Fibroblast of villous mesenchyme (primary cell): ENCODE results near the gene TIPRL. TPM values are rescaled to one million over a fixed set of nuclear protein-coding genes. Genes with fewer than 3 reads are reported as not detected.

Source experiments
- DNase-seq: peaks from one replicate; pipeline ENCODE4 v3.0.0-alpha.2; 2010; ENCODE audit warnings: low read depth
- H3K4me3 ChIP-seq: 2 replicates; pipeline ENCODE4 v1.5.1; 2011; ENCODE audit warnings: low read depth, mild to moderate bottlenecking, low read length
- CTCF ChIP-seq: IDR thresholded peaks from 2 replicates; pipeline ENCODE4 v1.5.1; 2012; ENCODE audit warnings: low read depth, mild to moderate bottlenecking, low read length; ENCODE audit not compliant: insufficient read depth
- total RNA-seq: library from RNA; depleted of rRNA; stranded (reverse); fragments of >200 nt; gene quantifications from 2 replicates; pipeline ENCODE4 v1.2.3, GENCODE V29; 2012

The TIPRL gene
- total RNA-seq, 1 donor = 45.3 TPM

DNA sequence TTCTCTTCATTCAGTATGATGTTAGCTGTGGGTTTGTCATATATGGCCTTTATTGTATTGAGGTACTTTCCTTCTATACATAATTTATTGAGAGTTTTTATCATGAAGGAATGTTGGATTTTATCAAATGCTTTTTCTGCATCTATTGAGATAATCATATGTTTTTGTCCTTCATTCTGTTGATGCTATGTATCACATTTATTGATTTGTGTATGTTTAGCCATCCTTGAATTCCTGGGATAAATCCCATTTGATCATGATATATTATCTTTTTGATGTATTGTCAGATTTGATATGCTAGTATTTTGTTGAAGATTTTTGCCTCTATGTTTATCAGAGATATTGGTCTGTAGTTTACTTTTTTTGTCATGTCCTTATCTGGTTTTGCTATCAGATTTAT, 21.1 kb upstream of the TIPRL start:
- no peak for DNase-seq
- no peak for TF ChIP-seq CTCF
- no peak overlapping the region for H3K4me3 ChIP-seq

DNA sequence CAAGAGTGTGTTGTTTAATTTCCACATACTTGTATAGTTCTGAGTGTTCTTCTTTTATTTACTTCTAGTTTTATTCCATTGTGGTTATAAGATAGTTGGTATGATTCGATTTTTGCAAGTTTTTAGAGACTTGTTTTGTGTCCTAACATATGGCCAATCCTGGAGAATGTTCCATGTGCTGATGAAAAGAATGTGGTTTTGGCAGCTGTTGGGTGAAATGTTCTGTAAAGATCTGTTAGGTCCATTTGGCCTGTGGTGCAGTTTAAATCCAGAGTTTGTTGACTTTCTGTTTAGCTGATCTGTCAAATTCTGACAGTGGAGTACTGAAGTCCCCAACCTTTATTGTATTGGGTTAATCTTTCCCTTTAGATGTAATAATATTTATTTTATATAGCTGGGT, 19.5 kb upstream of the TIPRL start:
- no peak for TF ChIP-seq CTCF
- H3K4me3 ChIP-seq = no peak overlapping the region
- DNase-seq = no peak

DNA sequence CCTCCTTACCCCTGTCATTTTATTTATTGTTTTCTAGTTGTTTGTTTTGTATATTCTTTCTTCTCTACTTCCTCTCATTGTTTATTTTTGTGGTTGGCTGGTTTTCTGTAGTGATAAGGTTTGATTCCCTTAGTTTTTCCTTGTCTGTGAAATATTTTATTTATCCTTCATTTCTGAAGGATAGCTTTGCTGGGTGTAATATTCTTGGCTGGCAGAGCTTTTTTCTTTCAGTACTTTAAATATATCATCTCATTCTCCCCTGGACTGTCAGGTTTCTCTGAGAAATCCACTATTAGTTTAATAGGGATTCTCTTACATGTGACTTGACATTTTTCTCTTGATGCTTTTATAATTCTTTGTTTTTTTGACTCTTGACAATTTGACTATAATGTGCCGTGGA, 18.8 kb upstream of the TIPRL start:
- H3K4me3 ChIP-seq = no peak overlapping the region
- no peak for DNase-seq
- TF ChIP-seq CTCF = no peak

GRCh38 chr1:168161459-168161858, 17.3 kb upstream of the TIPRL start:
- DNase-seq = no peak
- no peak for TF ChIP-seq CTCF
- no peak overlapping the region for H3K4me3 ChIP-seq

GRCh38 chr1:168163670-168164069, 15.1 kb upstream of the TIPRL start:
- no peak overlapping the region for H3K4me3 ChIP-seq
- no peak for TF ChIP-seq CTCF
- no peak for DNase-seq

DNA sequence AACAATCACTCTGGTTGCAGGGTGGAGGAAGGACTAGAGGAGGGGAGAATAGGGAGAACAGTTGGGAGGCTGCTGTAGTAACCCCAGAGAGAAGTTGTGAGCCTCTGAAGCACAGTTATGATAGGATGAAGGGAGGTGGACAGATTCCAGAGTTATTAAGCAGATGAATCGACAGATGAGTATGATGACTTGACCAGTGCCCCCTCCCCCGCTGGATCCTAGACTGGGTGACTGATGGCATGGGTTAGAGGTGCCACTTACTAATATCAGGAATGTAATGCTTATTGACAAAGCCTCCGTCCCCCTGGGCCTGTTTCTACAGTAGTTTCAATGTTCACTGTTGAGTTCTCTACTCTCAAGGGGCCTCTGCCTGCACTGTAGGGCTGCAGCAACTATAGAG, 14.0 kb upstream of the TIPRL start:
- H3K4me3 ChIP-seq = no peak overlapping the region
- no peak for TF ChIP-seq CTCF
- no peak for DNase-seq

- peak; percentile 10 for DNase-seq
Observed at GRCh38 chr1:168167806-168168205, 11.0 kb upstream of the TIPRL start.

More at GRCh38 chr1:168167806-168168205, 11.0 kb upstream of the TIPRL start:
- TF ChIP-seq CTCF = no peak
- H3K4me3 ChIP-seq = no peak overlapping the region
